GM19351 (cell line): ENCODE measurements around the gene SAMD4A.

Source experiments
- ATAC-seq: cut with Tn5 transposase; IDR thresholded peaks from one replicate; pipeline ENCODE4 v1.9.1; 2021; ENCODE audit warnings: mild to moderate bottlenecking, moderate library complexity; ENCODE audit not compliant: unreplicated experiment

SAMD4A gene

GRCh38 chr14:54653712-54654469 lies 87.0 kb downstream of the SAMD4A start:
- no peak for ATAC-seq

DNA sequence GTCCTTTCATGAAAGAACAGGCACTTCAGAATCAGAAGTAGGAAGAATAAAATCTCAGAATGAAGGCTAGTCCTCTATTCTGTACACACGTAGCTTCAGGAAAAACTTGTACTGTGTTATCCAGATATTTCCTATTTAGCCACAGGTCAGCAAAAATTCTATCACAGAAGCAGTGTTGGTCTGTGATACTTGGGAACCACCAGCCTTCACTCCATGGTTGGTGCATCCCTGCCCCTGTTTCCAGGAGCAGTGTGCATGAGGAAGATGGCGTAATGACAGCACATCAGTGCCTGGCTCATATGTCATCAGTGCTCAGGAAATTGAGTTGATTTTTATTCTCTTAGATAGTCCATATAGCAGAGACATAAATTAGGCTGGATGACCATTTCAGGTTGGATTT lies 87.7 kb downstream of the SAMD4A start:
- no peak for ATAC-seq

DNA sequence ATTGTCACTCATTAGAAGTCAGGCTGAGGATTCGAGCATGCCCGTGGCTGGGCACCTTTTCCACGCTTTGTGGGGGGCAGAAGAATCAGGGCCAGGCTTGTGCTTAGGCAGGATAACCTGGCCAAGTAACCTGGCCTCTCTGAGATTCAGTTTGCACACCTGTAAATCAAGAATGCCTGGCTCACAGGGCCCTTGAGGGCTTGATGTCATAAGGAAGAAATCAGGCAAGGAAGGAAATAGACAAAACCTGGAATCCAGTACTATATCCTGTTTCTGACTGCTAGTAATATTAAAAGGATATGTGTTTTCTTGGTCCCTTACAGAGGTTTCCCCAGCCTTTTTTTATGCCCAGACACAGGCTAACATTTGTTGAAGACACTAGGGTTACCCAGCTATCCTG lies 91.9 kb downstream of the SAMD4A start:
- ATAC-seq: no peak

DNA sequence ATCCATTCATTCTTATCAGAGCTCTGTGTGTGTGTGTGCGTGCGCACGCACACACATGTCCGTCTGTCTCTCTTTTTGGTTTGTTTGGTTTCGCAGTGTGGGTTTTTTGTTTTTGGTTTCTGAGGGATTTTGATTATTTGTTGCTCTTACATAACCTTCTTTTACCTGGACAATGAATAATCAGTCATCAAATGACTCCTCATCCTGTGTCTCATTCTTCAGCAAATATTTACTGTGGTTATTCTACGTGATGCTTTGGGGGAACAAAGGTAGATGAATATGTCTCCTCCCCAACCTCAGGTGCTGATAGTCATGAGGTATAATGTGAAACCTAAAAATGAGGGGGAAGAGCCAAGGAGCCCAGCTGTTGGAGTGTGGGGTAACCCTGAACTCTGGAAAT lies 92.4 kb downstream of the SAMD4A start:
- ATAC-seq: no peak

DNA sequence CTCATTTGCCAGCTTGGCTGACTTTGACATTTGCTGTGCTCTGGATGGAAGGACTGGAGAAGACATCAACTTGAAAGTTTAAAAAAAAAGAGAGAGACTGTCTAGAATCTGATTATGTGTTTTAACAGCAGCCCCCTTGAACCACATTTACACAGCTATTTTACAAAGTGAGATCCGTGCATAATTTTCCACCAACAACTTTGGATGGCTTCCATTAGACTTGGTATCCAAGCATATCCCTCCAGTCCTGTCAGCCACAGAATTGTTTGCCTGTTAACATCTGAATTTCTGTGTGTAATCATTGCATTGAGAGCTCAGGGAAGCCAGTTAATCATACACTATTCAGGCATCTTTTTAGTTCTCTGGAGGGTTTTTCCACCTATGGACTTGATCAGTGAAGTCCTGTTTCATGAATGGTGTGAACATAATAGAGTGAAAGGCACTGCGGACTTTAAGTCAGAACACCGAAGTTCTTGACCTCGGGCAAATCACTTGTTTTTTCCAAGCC lies 93.7 kb downstream of the SAMD4A start:
- no peak for ATAC-seq

DNA sequence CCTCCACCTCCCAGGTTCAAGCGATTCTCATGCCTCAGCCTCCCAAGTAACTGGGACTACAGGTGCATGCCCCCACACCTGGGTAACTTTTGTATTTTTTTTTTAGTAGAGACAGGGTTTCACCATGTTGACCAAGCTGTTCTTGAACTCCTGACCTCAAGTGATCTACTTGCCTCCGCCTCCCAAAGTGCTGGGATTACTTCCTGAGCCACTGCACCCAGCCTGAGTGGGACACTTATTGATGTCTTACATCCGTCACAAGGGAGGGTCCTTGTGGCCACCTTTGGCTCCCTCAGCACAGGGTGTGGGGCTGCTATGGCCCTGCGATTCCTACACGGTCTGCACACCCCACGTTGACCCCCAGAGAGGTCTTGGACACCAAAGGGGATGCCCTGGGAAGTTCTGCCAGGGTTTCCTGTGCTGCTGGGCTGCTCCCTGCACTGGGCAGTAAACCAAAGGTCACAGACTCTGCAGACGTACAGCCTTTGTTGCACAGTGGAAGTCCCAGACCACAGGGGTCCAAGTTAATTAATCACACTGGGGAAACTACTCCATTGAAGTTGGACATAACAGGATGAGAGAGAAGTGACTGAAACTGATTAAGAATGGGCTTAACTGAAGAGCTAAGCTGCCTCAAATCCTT lies 95.7 kb downstream of the SAMD4A start:
- ATAC-seq: no peak

- no peak for ATAC-seq
Measured at GRCh38 chr14:54664961-54665360, 98.0 kb downstream of the SAMD4A start.

- ATAC-seq: no peak
Measured at GRCh38 chr14:54665946-54666345, 99.0 kb downstream of the SAMD4A start.

DNA sequence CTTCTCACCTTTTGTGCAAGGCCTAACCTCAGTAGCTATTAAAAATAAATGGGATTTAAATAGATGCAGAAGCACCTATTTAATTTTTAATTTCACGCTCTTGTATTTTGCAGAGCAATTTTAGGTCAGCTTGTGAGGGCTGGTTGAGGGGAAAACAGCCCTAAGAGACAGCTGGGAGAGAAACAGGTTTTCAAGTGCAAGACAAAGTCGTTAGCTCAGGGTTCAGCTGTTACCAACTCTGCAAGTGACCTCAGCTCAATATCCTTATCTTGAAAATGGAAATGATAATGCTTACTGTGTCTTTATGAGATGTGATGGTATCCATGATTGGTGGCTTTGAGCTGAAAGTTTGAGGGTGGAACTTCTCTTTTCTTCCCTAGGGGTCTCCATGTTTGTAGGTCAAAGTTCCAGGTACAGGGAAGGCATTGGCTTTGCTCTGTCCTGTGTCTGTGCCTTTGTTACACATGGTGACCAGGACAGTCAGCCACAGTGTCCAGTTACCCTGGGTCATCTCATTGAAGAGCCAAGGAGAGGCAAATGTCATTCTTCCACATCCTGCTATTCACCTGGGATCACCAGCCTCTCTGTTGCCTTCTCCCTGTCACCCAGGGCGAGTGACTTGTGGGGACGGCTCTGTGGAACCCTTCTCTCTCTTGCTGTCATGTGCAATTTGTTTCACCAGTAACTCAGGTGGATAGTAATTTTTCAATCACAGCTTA lies 100.3 kb downstream of the SAMD4A start:
- no peak for ATAC-seq

- ATAC-seq: no peak
Measured at GRCh38 chr14:54667764-54668163, 100.8 kb downstream of the SAMD4A start.

DNA sequence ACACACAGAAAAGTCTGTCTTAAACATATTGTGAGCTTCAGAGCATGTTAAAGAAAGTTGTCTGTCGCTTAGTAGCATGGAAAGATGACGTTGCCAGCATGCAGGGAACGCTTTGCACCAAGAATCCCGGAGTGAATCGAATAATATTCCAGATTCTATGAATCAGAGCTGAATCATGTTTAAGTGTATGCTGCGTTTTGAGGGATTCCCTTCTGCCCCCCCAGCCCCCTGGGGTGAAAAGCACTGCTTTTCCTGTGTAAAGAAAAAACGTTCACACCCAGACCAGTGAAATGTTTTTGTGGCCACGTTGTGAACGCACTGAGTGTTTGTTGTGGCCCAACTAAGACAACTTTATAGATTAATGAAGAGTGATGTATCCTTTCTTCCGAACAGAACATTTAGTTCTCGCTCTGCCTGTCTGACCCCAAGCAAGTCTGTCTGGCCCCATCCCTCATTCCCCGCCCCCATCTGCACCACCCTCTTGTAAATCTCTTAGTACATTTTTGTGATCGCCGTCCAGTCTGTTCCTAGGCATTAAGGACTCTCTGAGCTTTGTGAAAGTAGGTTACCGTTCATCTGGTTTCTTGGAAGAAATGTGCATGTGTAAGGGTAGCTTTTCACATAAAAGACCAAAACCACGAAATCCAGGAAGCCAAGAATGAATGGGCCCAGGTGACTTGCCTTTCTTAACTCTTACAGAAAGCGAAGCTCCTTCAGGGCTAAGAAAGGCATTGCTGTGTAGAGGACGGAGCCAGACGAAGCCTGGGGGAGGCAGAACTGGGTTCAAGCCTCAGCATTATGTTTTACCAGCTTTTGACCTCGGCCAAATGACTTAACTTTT lies 103.0 kb downstream of the SAMD4A start:
- ATAC-seq: no peak

DNA sequence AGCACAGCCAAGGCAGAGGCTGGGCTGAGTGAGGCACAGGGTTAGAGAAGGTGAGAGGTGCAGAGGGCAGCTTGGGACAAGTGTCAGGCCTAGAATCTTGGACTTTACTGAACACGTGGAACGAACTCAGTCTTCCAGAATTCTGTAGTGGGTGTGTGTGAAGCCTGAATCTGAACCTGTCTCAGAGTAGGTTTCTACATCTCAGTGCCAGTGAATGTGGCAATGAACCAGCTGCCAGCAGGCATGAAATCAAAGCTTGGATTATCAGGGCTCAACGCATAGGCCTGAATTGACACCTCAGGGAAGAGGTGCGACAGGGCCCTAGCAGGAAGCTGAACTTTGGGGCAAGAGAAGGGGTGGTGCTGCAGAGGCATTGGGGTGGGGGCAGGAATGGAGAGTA lies 104.6 kb downstream of the SAMD4A start:
- no peak for ATAC-seq

GRCh38 chr14:54672181-54672580 lies 105.3 kb downstream of the SAMD4A start:
- no peak for ATAC-seq

DNA sequence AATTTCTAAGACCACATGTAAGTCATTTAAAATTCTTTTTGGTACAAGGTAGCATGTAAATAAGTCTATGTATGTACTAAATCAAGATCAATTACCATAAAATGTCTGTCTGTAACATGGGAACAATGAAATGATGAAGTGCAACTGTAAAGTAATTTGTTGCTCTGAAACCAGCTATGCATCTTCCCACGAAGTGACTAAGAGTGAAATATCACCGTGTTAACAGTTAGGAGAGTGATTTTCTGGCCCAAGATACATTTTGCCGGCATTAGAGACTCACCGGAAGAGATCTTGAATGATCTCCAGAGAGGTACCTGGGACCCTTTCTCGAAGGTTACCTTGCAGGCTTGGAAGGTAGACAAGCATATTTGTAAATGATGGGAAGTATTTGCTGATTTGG lies 105.8 kb downstream of the SAMD4A start:
- no peak for ATAC-seq

DNA sequence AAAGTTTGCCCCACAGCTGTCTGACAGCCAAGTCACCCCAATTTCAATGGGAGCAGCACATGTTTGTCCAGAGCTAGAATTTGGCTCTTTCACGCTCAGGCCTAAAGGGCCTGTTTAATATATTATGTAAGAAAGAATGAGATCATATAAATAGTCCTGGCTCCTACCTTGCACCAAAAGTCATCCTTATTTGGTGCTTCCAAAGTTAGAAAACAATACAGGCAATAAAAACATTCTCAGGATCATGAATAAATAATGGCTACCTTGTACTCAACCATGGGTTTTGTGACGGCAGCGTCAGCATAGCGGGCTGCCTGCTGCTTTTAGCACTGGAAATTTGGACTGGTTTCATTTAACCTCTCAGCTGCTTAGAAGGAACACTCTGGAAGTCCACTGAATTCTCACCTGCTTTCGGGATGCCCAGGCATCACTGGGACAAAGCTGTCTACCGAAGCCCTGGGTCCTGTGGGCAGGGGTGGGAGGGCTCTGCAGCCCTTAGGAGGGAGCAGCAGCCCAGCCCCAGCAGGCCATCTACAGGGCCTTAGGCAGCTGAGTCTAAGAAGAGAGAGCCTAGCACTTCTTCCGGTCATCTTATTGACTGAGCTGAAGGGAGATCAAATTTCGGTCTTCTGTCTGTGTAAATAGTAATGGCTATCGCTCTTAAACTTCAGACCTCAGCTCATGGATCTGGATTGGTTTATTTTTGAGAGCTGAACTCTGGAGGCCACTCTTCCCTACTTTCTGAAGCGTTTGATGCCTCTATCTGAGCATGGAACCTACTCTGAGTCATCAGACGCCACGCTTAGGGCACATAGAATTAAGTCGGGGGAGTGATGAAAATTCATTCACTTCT lies 106.5 kb downstream of the SAMD4A start:
- ATAC-seq: no peak

GRCh38 chr14:54674046-54674741 lies 107.3 kb downstream of the SAMD4A start:
- peak; percentile 97 for ATAC-seq

GRCh38 chr14:54675236-54676128 lies 108.6 kb downstream of the SAMD4A start:
- ATAC-seq: no peak
